PC-3 (cell line): ENCODE results near the gene ARHGEF16. TPM values are rescaled to one million over a fixed set of nuclear protein-coding genes. Genes with fewer than 3 reads are reported as not detected.

Experiments used
- ATAC-seq: fragments of 200-7000 bp; cut with Tn5 transposase; 2 replicates; pipeline ENCODE4 v1.9.1; 2020; ENCODE audit warnings: mild to moderate bottlenecking, moderate library complexity
- BruUV-seq: library from RNA; stranded (reverse); fragments of 400-500 nt; replicated peaks from 2 replicates; lab custom pipeline; 2021; lab: Mats Ljungman, UMichigan
- CTCF ChIA-PET: fragments of 300-600 bp; sonication (Branson Sonifier 250); formaldehyde crosslinking; loops from one replicate; lab custom pipeline; 2022; ENCODE audit warnings: antibody characterized with exemption; lab: Charles Lee
- POLR2A ChIA-PET: fragments of 300-600 bp; sonication (Branson Sonifier 250); formaldehyde crosslinking; loops from one replicate; lab custom pipeline; 2022; ENCODE audit warnings: antibody characterized with exemption; ENCODE audit not compliant: unreplicated experiment; lab: Charles Lee
- DNase-seq: peaks from one replicate; pipeline ENCODE4 v3.0.0-alpha.2; 2015
- H2AFZ ChIP-seq: fragments of 300-600 bp; sonication (generic); 2 replicates; pipeline ENCODE4 v1.6.0; 2016; ENCODE audit warnings: antibody characterized with exemption, low read length
- H3F3A ChIP-seq: fragments of 300-600 bp; sonication (generic); one replicate; pipeline ENCODE4 v1.6.0; 2017; ENCODE audit warnings: antibody characterized with exemption, low read length, control low read depth, mild to moderate bottlenecking; ENCODE audit not compliant: unreplicated experiment
- H3K27ac ChIP-seq: fragments of 300-600 bp; sonication (generic); 2 replicates; pipeline ENCODE4 v1.5.1; 2016; ENCODE audit warnings: mild to moderate bottlenecking, low read length
- H3K27me3 ChIP-seq: fragments of 300-600 bp; sonication (generic); 2 replicates; pipeline ENCODE4 v1.6.1; 2016; ENCODE audit warnings: low read length, mixed read lengths
- H3K36me3 ChIP-seq: fragments of 300-600 bp; sonication (generic); 2 replicates; pipeline ENCODE4 v1.6.1; 2016; ENCODE audit warnings: low read depth, mixed run types, low read length, mixed read lengths
- H3K4me1 ChIP-seq: fragments of 300-600 bp; sonication (generic); 2 replicates; pipeline ENCODE4 v1.5.1; 2016; ENCODE audit warnings: low read length; ENCODE audit not compliant: insufficient read depth
- H3K4me2 ChIP-seq: fragments of 300-600 bp; sonication (generic); 2 replicates; pipeline ENCODE4 v1.6.0; 2016; ENCODE audit warnings: low read length
- H3K4me3 ChIP-seq: fragments of 300-600 bp; sonication (generic); 2 replicates; pipeline ENCODE4 v1.5.1; 2016; ENCODE audit warnings: mild to moderate bottlenecking, low read length, mixed read lengths
- H3K79me2 ChIP-seq: fragments of 300-600 bp; sonication (generic); 2 replicates; pipeline ENCODE4 v1.6.1; 2017; ENCODE audit warnings: low read length, mixed read lengths
- H3K9ac ChIP-seq: fragments of 300-600 bp; sonication (generic); 2 replicates; pipeline ENCODE4 v1.6.0; 2016; ENCODE audit warnings: mild to moderate bottlenecking, low read length
- H3K9me2 ChIP-seq: fragments of 300-600 bp; sonication (generic); replicated peaks from 2 replicates; pipeline ENCODE4 v1.6.1; 2016; ENCODE audit warnings: mixed run types, low read length, mixed read lengths
- H3K9me3 ChIP-seq: fragments of 300-600 bp; sonication (generic); 2 replicates; pipeline ENCODE4 v1.6.1; 2016; ENCODE audit warnings: low read length, mixed read lengths
- H4K20me1 ChIP-seq: fragments of 300-600 bp; sonication (generic); 2 replicates; pipeline ENCODE4 v1.6.1; 2016; ENCODE audit warnings: low read length, mixed read lengths
- CTCF ChIP-seq: fragments of 300-600 bp; sonication (generic); conservative IDR thresholded peaks from 2 replicates; pipeline ENCODE4 v1.5.1; 2017; ENCODE audit warnings: antibody characterized with exemption, low read depth, mild to moderate bottlenecking, low read length
- EZH2 ChIP-seq: fragments of 300-600 bp; sonication (generic); IDR thresholded peaks from one replicate; pipeline ENCODE4 v1.6.1; 2017; ENCODE audit warnings: antibody characterized with exemption, mild to moderate bottlenecking, low read length; ENCODE audit not compliant: unreplicated experiment
- EZH2phosphoT487 ChIP-seq: fragments of 300-600 bp; sonication (generic); IDR thresholded peaks from 2 replicates; pipeline ENCODE4 v1.6.1; 2018; ENCODE audit warnings: mild to moderate bottlenecking, antibody characterized with exemption, low read length, borderline replicate concordance
- intact Hi-C: fragments of 100-400 bp; cut with micrococcal nuclease; formaldehyde crosslinking; loops from 2 replicates; pipeline ENCODE4 v1.9.0; 2023
- total RNA-seq: library from RNA; depleted of rRNA; stranded (reverse); fragments of >200 nt; gene quantifications from 2 replicates; pipeline ENCODE4 v1.2.3, GENCODE V29; 2014

ARHGEF16 gene
- total RNA-seq, 1 experiment from 2014 or later = 54.3 TPM

GRCh38 chr1:3451994-3452865 lies 2.2 kb upstream of the ARHGEF16 start:
- Histone ChIP-seq H3K9ac (no peak overlapping the region), H3K9me2 (no peaks in the 10 kb centered on the region), H3K4me2 (no peak overlapping the region), H3K4me1 (peaks cover 16% of the 10 kb centered on the region), H3K79me2 (peaks cover 12% of the 10 kb centered on the region), H3K27ac (no peak overlapping the region), H3K27me3 (peaks cover 26% of the 10 kb centered on the region; the same call in 1 of the 2 replicates), H3K36me3 (no peaks in the 10 kb centered on the region), H4K20me1 (no peaks in the 10 kb centered on the region), H3F3A (no peaks in the 10 kb centered on the region), H3K4me3 (no peak overlapping the region), H3K9me3 (no peaks in the 10 kb centered on the region), H2AFZ (no peak overlapping the region)
- intact Hi-C loops = no loop called here
- ATAC-seq (no peak), DNase-seq (no peak)
- POLR2A ChIA-PET = no interaction called here
- BruUV-seq = no TSS peak
- CTCF ChIA-PET = interaction anchor here (0.5 to 1.8 kb wide), 22 partner anchors 8 to 1137 kb away, joined by 3 to 31 read pairs (median 6); no protein-coding TSS in a partner anchor
- TF ChIP-seq EZH2 (no peak), CTCF (no peak), EZH2phosphoT487 (no peak)

- Histone ChIP-seq H3K9ac (no peak overlapping the region), H3K4me3 (no peak overlapping the region), H3K27ac (no peak overlapping the region), H4K20me1 (no peaks in the 10 kb centered on the region), H3K4me2 (no peak overlapping the region), H3K27me3 (peaks cover 22% of the 10 kb centered on the region; the same call in 1 of the 2 replicates), H3K9me3 (no peaks in the 10 kb centered on the region), H3K9me2 (no peaks in the 10 kb centered on the region), H3K36me3 (no peaks in the 10 kb centered on the region), H2AFZ (no peak overlapping the region), H3K4me1 (peaks cover 16% of the 10 kb centered on the region), H3F3A (no peaks in the 10 kb centered on the region), H3K79me2 (peaks cover 12% of the 10 kb centered on the region)
- ATAC-seq = no peak
- no TSS peak for BruUV-seq
- CTCF ChIA-PET = interaction anchor here (0.5 to 1.8 kb wide), 22 partner anchors 9 to 1138 kb away, joined by 3 to 31 read pairs (median 6); no protein-coding TSS in a partner anchor
- no peak for TF ChIP-seq EZH2
- TF ChIP-seq CTCF = no peak
- no peak for TF ChIP-seq EZH2phosphoT487
- POLR2A ChIA-PET = no interaction called here
- no peak for DNase-seq
- intact Hi-C loops = loop anchor here (1.0 kb wide), 3 partner anchors 31 to 271 kb away; no protein-coding TSS in a partner anchor
These were observed 1.6 kb upstream of the ARHGEF16 start for GRCh38 chr1:3452866-3453175.
